ENCODE data around the gene CFAP45. TPM values are rescaled to one million over a fixed set of nuclear protein-coding genes. Genes with fewer than 3 reads are reported as not detected.

The CFAP45 gene
- total and polyA plus RNA-seq, 2 of the 8 experiments (the other 6 are each of a cell fraction or from before 2014, with no cell fraction given): 0.05 TPM; not detected in 1

Small RNAs within 50 kb of the gene (microRNA-seq; reads per million reads assigned to microRNA genes)
- 0 reads per million in 2 experiments for gene MIR4259 (ENCODE audit: borderline microRNAs expressed in 2 of 2, borderline number of aligned reads in 2 of 2, borderline replicate concordance in 1 of 2)

Small RNAs within 50 kb of the gene (small RNA-seq; reads per million reads assigned to genes)
- gene MIR4259 (ENCODE audit: insufficient read depth) (not detected), gene RF00570 (ENCODE audit: insufficient read depth) (not detected)

Other genes with a start within 250 kb of the CFAP45 start
- not detected in 2 replicates for gene CRP, start 185.6 kb downstream of the CFAP45 start, total RNA-seq (2021; fragmentation: NEBNext Ultra II Directional; extraction: Animal tissue kit (Norgen Biotek cat#: 25700))
- gene CRP, start 185.6 kb downstream of the CFAP45 start, polyA plus RNA-seq (2011; rRNA removed): not detected in 2 replicates
- gene DUSP23, start 119.2 kb downstream of the CFAP45 start, total RNA-seq (2021; fragmentation: NEBNext Ultra II Directional; extraction: Animal tissue kit (Norgen Biotek cat#: 25700)): 45.8 and 48.3 TPM in 2 replicates
- gene DUSP23, start 119.2 kb downstream of the CFAP45 start, polyA plus RNA-seq (2011; rRNA removed): 80.1 and 122 TPM in 2 replicates
- not detected in 2 replicates for gene FCRL6, start 97.8 kb downstream of the CFAP45 start, total RNA-seq (2021; fragmentation: NEBNext Ultra II Directional; extraction: Animal tissue kit (Norgen Biotek cat#: 25700))
- gene FCRL6, start 97.8 kb downstream of the CFAP45 start, polyA plus RNA-seq (2011; rRNA removed): 0.08 TPM in 1 of 2 replicates, not detected in the other
- gene SLAMF8, start 73.3 kb downstream of the CFAP45 start, total RNA-seq (2021; fragmentation: NEBNext Ultra II Directional; extraction: Animal tissue kit (Norgen Biotek cat#: 25700)): not detected in 2 replicates
- gene SLAMF8, start 73.3 kb downstream of the CFAP45 start, polyA plus RNA-seq (2011; rRNA removed): not detected in 2 replicates
- gene VSIG8, start 37.5 kb downstream of the CFAP45 start, total RNA-seq (2021; fragmentation: NEBNext Ultra II Directional; extraction: Animal tissue kit (Norgen Biotek cat#: 25700)): not detected in 2 replicates
- gene VSIG8, start 37.5 kb downstream of the CFAP45 start, polyA plus RNA-seq (2011; rRNA removed): not detected in 2 replicates
- gene TAGLN2, start 25.3 kb upstream of the CFAP45 start, total RNA-seq (2021; fragmentation: NEBNext Ultra II Directional; extraction: Animal tissue kit (Norgen Biotek cat#: 25700)): 86.0 and 93.0 TPM in 2 replicates
- 114 and 142 TPM in 2 replicates for gene TAGLN2, start 25.3 kb upstream of the CFAP45 start, polyA plus RNA-seq (2011; rRNA removed)
- 28.1 and 29.2 TPM in 2 replicates for gene IGSF9, start 45.4 kb upstream of the CFAP45 start, total RNA-seq (2021; fragmentation: NEBNext Ultra II Directional; extraction: Animal tissue kit (Norgen Biotek cat#: 25700))
- 10.9 and 22.5 TPM in 2 replicates for gene IGSF9, start 45.4 kb upstream of the CFAP45 start, polyA plus RNA-seq (2011; rRNA removed)
- gene SLAMF9, start 54.1 kb upstream of the CFAP45 start, total RNA-seq (2021; fragmentation: NEBNext Ultra II Directional; extraction: Animal tissue kit (Norgen Biotek cat#: 25700)): not detected in 2 replicates
- gene SLAMF9, start 54.1 kb upstream of the CFAP45 start, polyA plus RNA-seq (2011; rRNA removed): not detected in 2 replicates
- gene PIGM, start 131.8 kb upstream of the CFAP45 start, total RNA-seq (2021; fragmentation: NEBNext Ultra II Directional; extraction: Animal tissue kit (Norgen Biotek cat#: 25700)): 5.1 and 5.4 TPM in 2 replicates
- 5.7 and 6.0 TPM in 2 replicates for gene PIGM, start 131.8 kb upstream of the CFAP45 start, polyA plus RNA-seq (2011; rRNA removed)
- gene KCNJ10, start 170.0 kb upstream of the CFAP45 start, total RNA-seq (2021; fragmentation: NEBNext Ultra II Directional; extraction: Animal tissue kit (Norgen Biotek cat#: 25700)): 2.2 and 2.4 TPM in 2 replicates
- 1.7 and 3.5 TPM in 2 replicates for gene KCNJ10, start 170.0 kb upstream of the CFAP45 start, polyA plus RNA-seq (2011; rRNA removed)
- 0.08 and 0.13 TPM in 2 replicates for gene KCNJ9, start 181.4 kb upstream of the CFAP45 start, total RNA-seq (2021; fragmentation: NEBNext Ultra II Directional; extraction: Animal tissue kit (Norgen Biotek cat#: 25700))
- gene KCNJ9, start 181.4 kb upstream of the CFAP45 start, polyA plus RNA-seq (2011; rRNA removed): 0.02 and 0.11 TPM in 2 replicates
- 69.6 and 71.2 TPM in 2 replicates for gene IGSF8, start 198.5 kb upstream of the CFAP45 start, total RNA-seq (2021; fragmentation: NEBNext Ultra II Directional; extraction: Animal tissue kit (Norgen Biotek cat#: 25700))
- gene IGSF8, start 198.5 kb upstream of the CFAP45 start, polyA plus RNA-seq (2011; rRNA removed): 132 and 166 TPM in 2 replicates
- gene ATP1A2, start 215.6 kb upstream of the CFAP45 start, total RNA-seq (2021; fragmentation: NEBNext Ultra II Directional; extraction: Animal tissue kit (Norgen Biotek cat#: 25700)): 34.8 and 39.7 TPM in 2 replicates
- gene ATP1A2, start 215.6 kb upstream of the CFAP45 start, polyA plus RNA-seq (2011; rRNA removed): 40.8 and 54.2 TPM in 2 replicates

All from H1 (cell line).